Keratinocyte (primary cell): ENCODE results near the gene PPM1H. TPM values are rescaled to one million over a fixed set of nuclear protein-coding genes. Genes with fewer than 3 reads are reported as not detected.

Source experiments
- DNase-seq: peaks from one replicate; pipeline ENCODE4 v3.0.0-alpha.2; 2011; ENCODE audit warnings: low read depth, missing footprints, low spot score
- FAIRE-seq: peaks from 2 replicates; lab custom pipeline; 2011; peaks lifted over from hg19 to GRCh38; lab: Jason Lieb, UNC
- H2AFZ ChIP-seq: 2 replicates; pipeline ENCODE4 v1.6.0; 2012; ENCODE audit warnings: low read length, control low read depth, inconsistent platforms; ENCODE audit not compliant: control insufficient read depth
- H3K27ac ChIP-seq: 2 replicates; pipeline ENCODE4 v1.5.1; 2011; ENCODE audit warnings: low read length; ENCODE audit not compliant: control insufficient read depth, insufficient read depth
- H3K27me3 ChIP-seq: 3 replicates; pipeline ENCODE4 v1.6.0; 2011; ENCODE audit warnings: low read length; ENCODE audit not compliant: control insufficient read depth, insufficient read depth; ENCODE audit errors: extremely low read depth
- H3K36me3 ChIP-seq, 2 experiments: 2 replicates in 1 of 2; 3 replicates in 1 of 2; pipeline ENCODE4 v1.5.1; 2011; ENCODE audit warnings: low read length in 2 of 2, mild to moderate bottlenecking in 1 of 2; ENCODE audit not compliant: control insufficient read depth in 2 of 2, insufficient read depth in 2 of 2; ENCODE audit errors: extremely low read depth in 1 of 2
- H3K4me1 ChIP-seq: 3 replicates; pipeline ENCODE4 v1.5.1; 2011; ENCODE audit warnings: low read length; ENCODE audit not compliant: control insufficient read depth, insufficient read depth; ENCODE audit errors: extremely low read depth
- H3K4me2 ChIP-seq: 3 replicates; pipeline ENCODE4 v1.6.0; 2011; ENCODE audit warnings: low read depth, low read length; ENCODE audit not compliant: control insufficient read depth, insufficient read depth; ENCODE audit errors: extremely low read depth
- H3K4me3 ChIP-seq, 3 experiments: fragments of 200-600 bp in 1 of 3; sonication (generic) in 1 of 3; 2 replicates in 2 of 3; 3 replicates in 1 of 3; pipeline ENCODE4 v1.5.1; 2011 to 2016; ENCODE audit warnings: low read length in 3 of 3, mild to moderate bottlenecking in 3 of 3, control low read depth in 2 of 3, inconsistent platforms in 1 of 3, low read depth in 1 of 3, mixed read lengths in 1 of 3, mixed run types in 1 of 3, moderate library complexity in 1 of 3; ENCODE audit not compliant: control insufficient read depth in 2 of 3, insufficient read depth in 2 of 3; ENCODE audit errors: extremely low read depth in 1 of 3
- H3K79me2 ChIP-seq: 2 replicates; pipeline ENCODE4 v1.6.0; 2012; ENCODE audit warnings: low read length; ENCODE audit not compliant: control insufficient read depth, insufficient read depth
- H3K9ac ChIP-seq: 3 replicates; pipeline ENCODE4 v1.6.0; 2011; ENCODE audit warnings: low read length; ENCODE audit not compliant: control insufficient read depth, insufficient read depth; ENCODE audit errors: extremely low read depth
- H3K9me1 ChIP-seq: 3 replicates; pipeline ENCODE4 v1.6.0; 2011; ENCODE audit warnings: low read length; ENCODE audit not compliant: control insufficient read depth, insufficient read depth; ENCODE audit errors: extremely low read depth
- H3K9me3 ChIP-seq: 2 replicates; pipeline ENCODE4 v1.5.1; 2012; ENCODE audit warnings: low read depth, low read length; ENCODE audit not compliant: control insufficient read depth
- H4K20me1 ChIP-seq: 3 replicates; pipeline ENCODE4 v1.6.0; 2011; ENCODE audit warnings: low read length; ENCODE audit not compliant: control insufficient read depth, insufficient read depth; ENCODE audit errors: extremely low read depth
- CTCF ChIP-seq, 3 experiments: IDR thresholded peaks in 1 of 3; conservative IDR thresholded peaks in 1 of 3; optimal IDR thresholded peaks in 1 of 3; 2 replicates in 2 of 3; 3 replicates in 1 of 3; pipeline versions ENCODE3 to v1.5.1; 2011; ENCODE audit warnings: low read length in 3 of 3, mild to moderate bottlenecking in 3 of 3, moderate library complexity in 2 of 3, control low read depth in 1 of 3, inconsistent platforms in 1 of 3; ENCODE audit not compliant: insufficient read depth in 2 of 3; ENCODE audit errors: extremely low read depth in 1 of 3
- EZH2 ChIP-seq: IDR thresholded peaks from one replicate; pipeline ENCODE4 v1.6.1; 2012; ENCODE audit warnings: inconsistent platforms, mild to moderate bottlenecking, low read length, moderate library complexity
- dilution Hi-C: fragments of 300-500 bp; cut with MboI; formaldehyde crosslinking; loops from one replicate; pipeline ENCODE4 v1.7.0; 2020; ENCODE audit warnings: low sequenced_read_pairs; ENCODE audit not compliant: extremely low pct_ligation_motif_present
- polyA plus RNA-seq, 5 experiments: library from polyadenylated mRNA; depleted of rRNA in 3 of 5; stranded (reverse) in 3 of 5; stranded (forward) in 1 of 5; unstranded in 1 of 5; fragments of >200 nt; gene quantifications; 1 replicate in 1 of 5; 2 replicates in 3 of 5; 3 replicates in 1 of 5; pipeline versions ENCODE4 v1.2.1 to v1.2.3, GENCODE V29; 2011 to 2012; ENCODE audit warnings: missing spikeins in 2 of 5, low read depth in 1 of 5, low replicate concordance in 1 of 5

PPM1H gene
- polyA plus RNA-seq, 1 donor (not counting 4 experiments of a cell fraction or from before 2014, with no cell fraction given): 0.09 TPM

GRCh38 chr12:62776997-62777396, 158.0 kb downstream of the PPM1H start:
- DNase-seq (no peak), FAIRE-seq (no peak)
- Histone ChIP-seq H3K4me1 (peaks cover 4% of the 10 kb centered on the region), H3K79me2 (no peaks in the 10 kb centered on the region), H3K27me3 (no peaks in the 10 kb centered on the region), H4K20me1 (no peaks in the 10 kb centered on the region), H3K4me3 (no peak overlapping the region), H3K9ac (no peak overlapping the region), H2AFZ (no peak overlapping the region), H3K4me2 (no peak overlapping the region), H3K9me3 (no peaks in the 10 kb centered on the region), H3K9me1 (no peaks in the 10 kb centered on the region), H3K27ac (no peak overlapping the region), H3K36me3 (no peaks in the 10 kb centered on the region)
- dilution Hi-C loops: loop anchor here (25.0 kb wide), 1 partner anchor 165 kb away; no protein-coding TSS in a partner anchor
- no peak for TF ChIP-seq EZH2
- no peak for TF ChIP-seq CTCF (optimal IDR thresholded peaks at IDR 0.05 in 1 of 3, IDR thresholded peaks at IDR 0.05 in 1 of 3, conservative IDR thresholded peaks at IDR 0.05 in 1 of 3; ENCODE audit: extremely low read depth in 1 of 3, insufficient read depth in 2 of 3, low read length in 3 of 3)

GRCh38 chr12:62776575-62776974, 158.4 kb downstream of the PPM1H start:
- Histone ChIP-seq H3K9me1 (no peaks in the 10 kb centered on the region), H3K4me1 (peaks cover 4% of the 10 kb centered on the region), H3K79me2 (no peaks in the 10 kb centered on the region), H3K36me3 (no peaks in the 10 kb centered on the region), H3K27ac (no peak overlapping the region), H3K9me3 (no peaks in the 10 kb centered on the region), H3K9ac (no peak overlapping the region), H2AFZ (no peak overlapping the region), H3K27me3 (no peaks in the 10 kb centered on the region), H4K20me1 (no peaks in the 10 kb centered on the region), H3K4me3 (no peak overlapping the region), H3K4me2 (no peak overlapping the region)
- FAIRE-seq (no peak), DNase-seq (no peak)
- dilution Hi-C loops: loop anchor here (25.0 kb wide), 1 partner anchor 164 kb away; no protein-coding TSS in a partner anchor
- TF ChIP-seq CTCF (optimal IDR thresholded peaks at IDR 0.05 in 1 of 3, IDR thresholded peaks at IDR 0.05 in 1 of 3, conservative IDR thresholded peaks at IDR 0.05 in 1 of 3; ENCODE audit: extremely low read depth in 1 of 3, insufficient read depth in 2 of 3, low read length in 3 of 3): no peak
